K562 (cell line): ENCODE measurements around the gene JUNB. TPM values are rescaled to one million over a fixed set of nuclear protein-coding genes. Genes with fewer than 3 reads are reported as not detected.

ENCODE experiments used
- BACH1 ChIP-seq: fragments of 200-800 bp; sonication (Bioruptor generic); IDR thresholded peaks from 2 replicates; pipeline ENCODE4 v1.6.1; 2016; ENCODE audit warnings: missing genetic modification characterization, missing compliant biosample characterization
- CXXC5 ChIP-seq: fragments of 250-450 bp; sonication (Bioruptor Pico); IDR thresholded peaks from 2 replicates; pipeline ENCODE4 v1.8.0; 2022; ENCODE audit warnings: inconsistent platforms, mild to moderate bottlenecking, moderate library complexity
- FUS ChIP-seq: fragments of 200-400 bp; formaldehyde crosslinking; optimal IDR thresholded peaks from 2 replicates; pipeline ENCODE3; 2017; ENCODE audit warnings: low read depth, low read length
- HNRNPL ChIP-seq: fragments of 200-400 bp; formaldehyde crosslinking; IDR thresholded peaks from 2 replicates; pipeline ENCODE4 v1.6.1; 2017; ENCODE audit warnings: low read depth, mild to moderate bottlenecking, low read length
- KDM1A ChIP-seq, 2 experiments: fragments of 450-650 bp; IDR thresholded peaks; 2 replicates each; pipeline ENCODE4 v1.6.1; 2016; ENCODE audit warnings: mild to moderate bottlenecking in 2 of 2
- MAZ ChIP-seq, 2 experiments: fragments of 450-650 bp in 1 of 2; sonication (generic) in 1 of 2; formaldehyde crosslinking; IDR thresholded peaks in 1 of 2; conservative IDR thresholded peaks in 1 of 2; 2 replicates each; pipeline versions ENCODE4 v1.4.0 to v1.5.0; 2020; ENCODE audit warnings: mild to moderate bottlenecking in 1 of 2, missing genetic modification reagents in 1 of 2
- MYBL2 ChIP-seq, 2 experiments: fragments of 450-650 bp in 1 of 2; sonication (generic) in 1 of 2; formaldehyde crosslinking in 1 of 2; IDR thresholded peaks; 2 replicates each; pipeline versions ENCODE4 v1.6.1 to v1.8.1; 2017 to 2022; ENCODE audit warnings: borderline replicate concordance in 1 of 2, inconsistent platforms in 1 of 2, low read depth in 1 of 2, mild to moderate bottlenecking in 1 of 2, missing genetic modification reagents in 1 of 2, moderate library complexity in 1 of 2
- MYC ChIP-seq, 2 experiments: fragments of 250-450 bp in 1 of 2; sonication (Bioruptor Pico) in 1 of 2; IDR thresholded peaks; 2 replicates each; pipeline versions ENCODE4 v1.5.1 to v1.6.1; 2012 to 2021; ENCODE audit warnings: low read depth in 2 of 2, borderline replicate concordance in 1 of 2, improper control_type of control experiment in 1 of 2, low read length in 1 of 2, mild to moderate bottlenecking in 1 of 2, moderate library complexity in 1 of 2
- NCOR1 ChIP-seq: fragments of 450-650 bp; IDR thresholded peaks from 2 replicates; pipeline ENCODE4 v1.6.1; 2016; ENCODE audit warnings: mild to moderate bottlenecking, moderate library complexity
- PCBP2 ChIP-seq: fragments of 200-400 bp; formaldehyde crosslinking; IDR thresholded peaks from 2 replicates; pipeline ENCODE4 v1.6.1; 2018; ENCODE audit warnings: low read length, low read depth, mild to moderate bottlenecking, moderate library complexity; ENCODE audit not compliant: poor library complexity, severe bottlenecking
- RUNX1 ChIP-seq: sonication (generic); IDR thresholded peaks from 2 replicates; pipeline ENCODE4 v1.6.1; 2016; ENCODE audit warnings: antibody characterized with exemption, low read depth
- SIN3A ChIP-seq, 2 experiments: fragments of 150-350 bp in 1 of 2; IDR thresholded peaks; 2 replicates each; pipeline ENCODE4 v1.6.1; 2011 to 2016; ENCODE audit warnings: borderline replicate concordance in 2 of 2, low read depth in 2 of 2, low read length in 2 of 2, mild to moderate bottlenecking in 2 of 2, moderate library complexity in 2 of 2; ENCODE audit not compliant: control insufficient read depth in 1 of 2
- SMAD1 ChIP-seq: fragments of 150-350 bp; IDR thresholded peaks from 2 replicates; pipeline ENCODE4 v1.6.1; 2014; ENCODE audit warnings: low read length, low read depth; ENCODE audit not compliant: partially characterized antibody
- SRSF7 ChIP-seq: fragments of 200-400 bp; formaldehyde crosslinking; optimal IDR thresholded peaks from 2 replicates; pipeline ENCODE3; 2017; ENCODE audit warnings: mild to moderate bottlenecking, low read depth, low read length
- XRCC3 ChIP-seq: fragments of 450-650 bp; IDR thresholded peaks from 2 replicates; pipeline ENCODE4 v1.6.1; 2017; ENCODE audit warnings: mild to moderate bottlenecking, moderate library complexity
- XRCC5 ChIP-seq: fragments of 200-400 bp; formaldehyde crosslinking; IDR thresholded peaks from 2 replicates; pipeline ENCODE4 v1.6.1; 2017; ENCODE audit warnings: low read depth, mild to moderate bottlenecking, low read length
- ZNF232 ChIP-seq: sonication (generic); formaldehyde crosslinking; IDR thresholded peaks from 2 replicates; pipeline ENCODE4 v1.8.0; 2022; ENCODE audit warnings: mild to moderate bottlenecking, missing genetic modification reagents
- ZNF561 ChIP-seq: fragments of 450-650 bp; formaldehyde crosslinking; conservative IDR thresholded peaks from 2 replicates; pipeline ENCODE4 v1.4.0; 2020; ENCODE audit warnings: mild to moderate bottlenecking, moderate library complexity
- ZSCAN32 ChIP-seq: fragments of 450-650 bp; formaldehyde crosslinking; IDR thresholded peaks from 2 replicates; pipeline ENCODE4 v1.4.0; 2020; ENCODE audit warnings: mild to moderate bottlenecking, moderate library complexity
- polyA plus RNA-seq, 8 experiments: library from polyadenylated mRNA; depleted of rRNA in 4 of 8; stranded (reverse) in 5 of 8; unstranded in 3 of 8; fragments of >200 nt; fragmentation: Nextera tagmentation in 2 of 8; fragmentation: Illumina TruSeq in 1 of 8; extraction: Ambion mirVana in 2 of 8; extraction: Trizol in 1 of 8; gene quantifications; 2 replicates each; pipeline versions ENCODE4 v1.2.1 to v1.2.3, GENCODE V29; 2011 to 2014; ENCODE audit warnings: inconsistent platforms in 1 of 8, missing spikeins in 1 of 8
- total RNA-seq, 7 experiments: library from RNA; depleted of rRNA in 6 of 7; stranded (reverse); fragments of >200 nt in 6 of 7; fragmentation: Illumina TruSeq in 2 of 7; extraction: Trizol in 2 of 7; gene quantifications; 2 replicates each; pipeline versions ENCODE4 v1.2.1 to v1.2.3, GENCODE V29; 2011 to 2021; ENCODE audit warnings: low replicate concordance in 1 of 7
- TF ChIP-seq, protein P1 (sequence below): fragments of 450-650 bp; formaldehyde crosslinking; IDR thresholded peaks from 2 replicates; pipeline ENCODE4 v1.4.0; 2022; ENCODE audit warnings: missing genetic modification characterization
- TF ChIP-seq, protein P2 (sequence below): fragments of 450-650 bp; formaldehyde crosslinking; IDR thresholded peaks from 2 replicates; pipeline ENCODE4 v1.4.0; 2020; ENCODE audit warnings: mild to moderate bottlenecking, moderate library complexity

The JUNB gene
- total and polyA plus RNA-seq, 9 of the 15 experiments (the other 6 are each of a cell fraction or from before 2014, with no cell fraction given): 0.23 to 88.1 (median 13.1) TPM

DNA sequence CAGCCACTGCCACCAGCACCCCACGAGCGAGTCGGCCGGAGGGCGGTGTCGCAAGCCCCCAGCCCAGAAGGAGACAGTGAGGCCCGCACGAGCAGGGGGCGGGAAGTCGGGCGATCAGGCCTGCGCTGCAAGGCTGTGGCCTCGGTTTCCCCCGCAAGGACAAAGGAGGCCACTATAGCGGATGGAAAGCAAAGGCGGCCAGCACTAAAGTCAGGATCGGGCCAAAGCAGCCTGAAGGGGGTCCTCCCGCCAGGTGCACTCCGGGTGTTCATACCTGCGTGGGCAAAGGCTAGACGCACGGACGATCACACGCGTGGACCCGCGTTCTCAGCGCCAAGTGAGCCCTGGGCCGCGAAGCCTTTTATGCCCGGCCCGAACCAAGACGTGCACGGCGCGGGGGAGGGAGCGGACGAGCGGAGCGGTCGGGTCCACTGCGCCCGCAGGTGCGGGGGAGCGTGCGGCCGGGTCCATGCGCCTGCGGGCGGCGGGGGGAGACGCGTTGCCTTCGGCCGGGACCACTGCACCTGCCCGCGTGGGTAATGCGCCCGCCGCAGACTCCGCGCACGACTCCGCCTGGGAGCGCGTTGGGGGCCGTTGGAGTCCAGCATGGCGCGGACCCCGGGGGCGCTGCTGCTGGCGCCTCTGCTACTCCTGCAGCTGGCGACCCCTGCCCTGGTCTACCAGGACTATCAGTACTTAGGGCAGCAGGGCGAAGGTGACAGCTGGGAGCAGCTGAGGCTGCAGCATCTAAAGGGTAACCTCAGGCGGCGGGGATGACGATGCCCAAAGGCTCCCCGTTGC, 10.4 kb downstream of the JUNB start, which contains the start of the genes PRDX2 and THSD8 (continued):
- no peak for TF ChIP-seq MYBL2 (IDR thresholded peaks at IDR 0.05; ENCODE audit: low read depth)
- TF ChIP-seq MYBL2 (CRISPR knock-in tag; IDR thresholded peaks at IDR 0.05; ENCODE audit: borderline replicate concordance): no peak
- TF ChIP-seq RUNX1: no peak
- no peak for TF ChIP-seq NCOR1
- TF ChIP-seq ZNF232 (CRISPR knock-in tag): 0 out of 2 replicates have a peak, but pooled peaks have one; percentile 87
- TF ChIP-seq HNRNPL: peak; percentile 51; the same call in 1 of the 2 replicates
- peak; percentile 72 to 87 for TF ChIP-seq SIN3A (IDR thresholded peaks at IDR 0.05; ENCODE audit: borderline replicate concordance in 2 of 2, control insufficient read depth in 1 of 2, low read depth in 2 of 2, low read length in 2 of 2)
- TF ChIP-seq, protein P1, sequence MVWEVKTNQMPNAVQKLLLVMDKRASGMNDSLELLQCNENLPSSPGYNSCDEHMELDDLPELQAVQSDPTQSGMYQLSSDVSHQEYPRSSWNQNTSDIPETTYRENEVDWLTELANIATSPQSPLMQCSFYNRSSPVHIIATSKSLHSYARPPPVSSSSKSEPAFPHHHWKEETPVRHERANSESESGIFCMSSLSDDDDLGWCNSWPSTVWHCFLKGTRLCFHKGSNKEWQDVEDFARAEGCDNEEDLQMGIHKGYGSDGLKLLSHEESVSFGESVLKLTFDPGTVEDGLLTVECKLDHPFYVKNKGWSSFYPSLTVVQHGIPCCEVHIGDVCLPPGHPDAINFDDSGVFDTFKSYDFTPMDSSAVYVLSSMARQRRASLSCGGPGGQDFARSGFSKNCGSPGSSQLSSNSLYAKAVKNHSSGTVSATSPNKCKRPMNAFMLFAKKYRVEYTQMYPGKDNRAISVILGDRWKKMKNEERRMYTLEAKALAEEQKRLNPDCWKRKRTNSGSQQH (CRISPR knock-in tag): 0 out of 2 replicates have a peak, but pooled peaks have one; percentile 32
- TF ChIP-seq KDM1A (IDR thresholded peaks at IDR 0.05): no peak
- peak; percentile 82 to 88; a peak in 3 of 4 replicates for TF ChIP-seq MAZ (CRISPR knock-in tag; conservative IDR thresholded peaks at IDR 0.05 in 1 of 2, IDR thresholded peaks at IDR 0.05 in 1 of 2)
- peak; percentile 74 for TF ChIP-seq FUS
- peak; percentile 78 for TF ChIP-seq MYC (IDR thresholded peaks at IDR 0.05; ENCODE audit: low read depth, low read length)
- TF ChIP-seq MYC (CRISPR knock-in tag; IDR thresholded peaks at IDR 0.05; ENCODE audit: borderline replicate concordance, low read depth): peak; percentile 73; the same call in 1 of the 2 replicates
- TF ChIP-seq XRCC3: no peak
- TF ChIP-seq XRCC5: peak; percentile 16; the same call in 1 of the 2 replicates
- TF ChIP-seq SRSF7: no peak
- no peak for TF ChIP-seq PCBP2
- TF ChIP-seq ZNF561 (CRISPR knock-in tag): no peak
- TF ChIP-seq, protein P2, sequence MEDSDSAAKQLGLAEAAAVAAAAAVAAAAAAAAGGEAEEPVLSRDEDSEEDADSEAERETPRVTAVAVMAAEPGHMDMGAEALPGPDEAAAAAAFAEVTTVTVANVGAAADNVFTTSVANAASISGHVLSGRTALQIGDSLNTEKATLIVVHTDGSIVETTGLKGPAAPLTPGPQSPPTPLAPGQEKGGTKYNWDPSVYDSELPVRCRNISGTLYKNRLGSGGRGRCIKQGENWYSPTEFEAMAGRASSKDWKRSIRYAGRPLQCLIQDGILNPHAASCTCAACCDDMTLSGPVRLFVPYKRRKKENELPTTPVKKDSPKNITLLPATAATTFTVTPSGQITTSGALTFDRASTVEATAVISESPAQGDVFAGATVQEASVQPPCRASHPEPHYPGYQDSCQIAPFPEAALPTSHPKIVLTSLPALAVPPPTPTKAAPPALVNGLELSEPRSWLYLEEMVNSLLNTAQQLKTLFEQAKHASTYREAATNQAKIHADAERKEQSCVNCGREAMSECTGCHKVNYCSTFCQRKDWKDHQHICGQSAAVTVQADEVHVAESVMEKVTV (CRISPR knock-in tag): no peak
- TF ChIP-seq BACH1 (tag): no peak
- TF ChIP-seq CXXC5 (CRISPR knock-in tag): peak; percentile 95
- TF ChIP-seq SMAD1: peak; percentile 54
- no peak for TF ChIP-seq ZSCAN32
